GM12801 (cell line): ENCODE measurements around the gene SMIM44.

Source experiments
- TF ChIP-seq, protein P1 (sequence below): IDR thresholded peaks from one replicate; pipeline ENCODE4 v1.5.1; 2011; ENCODE audit warnings: control low read depth; ENCODE audit not compliant: insufficient read length; ENCODE audit errors: extremely low read depth

The SMIM44 gene

GRCh38 chr19:3501780-3502179 lies 18.5 kb upstream of the SMIM44 start:
- TF ChIP-seq, protein P1, sequence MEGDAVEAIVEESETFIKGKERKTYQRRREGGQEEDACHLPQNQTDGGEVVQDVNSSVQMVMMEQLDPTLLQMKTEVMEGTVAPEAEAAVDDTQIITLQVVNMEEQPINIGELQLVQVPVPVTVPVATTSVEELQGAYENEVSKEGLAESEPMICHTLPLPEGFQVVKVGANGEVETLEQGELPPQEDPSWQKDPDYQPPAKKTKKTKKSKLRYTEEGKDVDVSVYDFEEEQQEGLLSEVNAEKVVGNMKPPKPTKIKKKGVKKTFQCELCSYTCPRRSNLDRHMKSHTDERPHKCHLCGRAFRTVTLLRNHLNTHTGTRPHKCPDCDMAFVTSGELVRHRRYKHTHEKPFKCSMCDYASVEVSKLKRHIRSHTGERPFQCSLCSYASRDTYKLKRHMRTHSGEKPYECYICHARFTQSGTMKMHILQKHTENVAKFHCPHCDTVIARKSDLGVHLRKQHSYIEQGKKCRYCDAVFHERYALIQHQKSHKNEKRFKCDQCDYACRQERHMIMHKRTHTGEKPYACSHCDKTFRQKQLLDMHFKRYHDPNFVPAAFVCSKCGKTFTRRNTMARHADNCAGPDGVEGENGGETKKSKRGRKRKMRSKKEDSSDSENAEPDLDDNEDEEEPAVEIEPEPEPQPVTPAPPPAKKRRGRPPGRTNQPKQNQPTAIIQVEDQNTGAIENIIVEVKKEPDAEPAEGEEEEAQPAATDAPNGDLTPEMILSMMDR: no peak

GRCh38 chr19:3500429-3501101 lies 17.3 kb upstream of the SMIM44 start, which contains the start of gene DOHH:
DOHH (minus strand) TSS chr19:3500674; CDS start chr19:3496814, 3,860 bp downstream.
- TF ChIP-seq, protein P1: no peak

DNA sequence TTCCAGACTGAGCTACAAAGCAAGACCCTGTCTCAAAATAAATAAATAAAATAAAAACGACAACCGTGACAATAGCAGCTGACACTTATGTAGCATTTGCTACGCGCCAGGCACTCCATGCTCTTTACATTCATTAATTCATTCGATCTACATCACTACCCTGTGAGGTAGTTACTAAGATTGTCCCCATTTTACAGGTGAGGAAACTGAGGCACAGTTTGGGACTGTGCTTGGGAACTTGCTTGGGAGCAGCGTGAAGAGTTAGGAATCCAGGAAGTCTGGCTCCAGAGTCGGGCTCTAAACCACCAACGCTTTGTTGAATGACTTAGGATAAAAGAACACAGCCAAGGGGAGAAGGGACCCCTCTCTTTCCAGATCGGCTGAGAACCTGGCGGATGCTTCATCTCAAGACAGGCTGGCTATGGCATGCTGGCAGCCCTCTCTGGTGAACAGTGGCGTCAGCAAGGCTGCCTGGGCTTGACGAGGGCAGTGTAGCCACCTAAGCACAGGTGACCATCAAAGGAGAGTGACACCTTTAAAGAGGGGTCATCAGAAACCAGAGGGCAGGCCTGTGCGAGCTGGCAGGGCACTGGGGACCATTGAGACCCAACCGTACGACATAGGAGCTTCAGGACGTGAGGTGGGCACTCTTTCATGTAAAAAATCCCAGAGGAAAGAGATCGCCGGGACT lies 16.6 kb upstream of the SMIM44 start:
- TF ChIP-seq, protein P1: no peak

GRCh38 chr19:3497757-3498520 lies 14.7 kb upstream of the SMIM44 start:
- TF ChIP-seq, protein P1: no peak

- TF ChIP-seq, protein P1: no peak
These were observed 13.4 kb upstream of the SMIM44 start for GRCh38 chr19:3496392-3497273.

DNA sequence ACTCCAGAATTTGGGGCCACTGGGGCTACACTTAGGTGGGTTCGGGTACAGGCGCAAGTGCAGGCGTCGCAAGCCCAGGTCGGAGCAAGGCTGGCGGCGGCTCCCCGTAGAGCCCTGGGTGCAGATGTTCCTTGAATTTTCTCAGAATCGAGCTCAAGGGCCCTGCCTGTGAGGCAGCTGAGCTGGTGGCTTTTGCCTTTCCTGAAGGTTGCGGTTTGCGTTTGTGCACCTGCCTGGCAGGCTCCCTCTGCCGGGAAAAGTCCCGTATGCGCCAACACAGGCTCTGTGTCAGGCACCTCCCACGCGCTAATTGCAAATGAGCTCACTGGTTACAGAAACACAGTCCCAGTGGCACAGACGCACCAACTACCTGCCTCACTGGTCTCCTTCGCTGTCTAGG lies 11.3 kb upstream of the SMIM44 start:
- TF ChIP-seq, protein P1: no peak
